Stimulated activated naive CD8-positive, alpha-beta T cell treated with anti-CD3 and anti-CD28 coated beads, Interleukin-15, Interleukin-2, amounts not matched to agents 100 ng/mL and 50 ng/mL, for 24 hours (primary cell): ENCODE measurements around the gene MDM4.
"Not testable (repeated sequence)": the region's sequence is repeated elsewhere in the genome, so short reads cannot be mapped to it uniquely, and the experiment has no call there.

Source experiments
- H3K27ac Mint-ChIP-seq: one replicate; pipeline ENCODE4 v1.8.0; 2021; ENCODE audit warnings: mild to moderate bottlenecking, mixed read lengths
- H3K27me3 Mint-ChIP-seq: one replicate; pipeline ENCODE4 v1.8.0; 2021; ENCODE audit warnings: mixed read lengths
- H3K36me3 Mint-ChIP-seq: one replicate; pipeline ENCODE4 v1.8.0; 2021; ENCODE audit warnings: low read depth, mixed read lengths
- H3K4me1 Mint-ChIP-seq: one replicate; pipeline ENCODE4 v1.8.0; 2021; ENCODE audit warnings: low read depth, mixed read lengths
- H3K4me3 Mint-ChIP-seq: one replicate; pipeline ENCODE4 v1.8.0; 2021; ENCODE audit warnings: mild to moderate bottlenecking, mixed read lengths
- H3K9me3 Mint-ChIP-seq: one replicate; pipeline ENCODE4 v1.8.0; 2021; ENCODE audit warnings: mixed read lengths

MDM4 gene

DNA sequence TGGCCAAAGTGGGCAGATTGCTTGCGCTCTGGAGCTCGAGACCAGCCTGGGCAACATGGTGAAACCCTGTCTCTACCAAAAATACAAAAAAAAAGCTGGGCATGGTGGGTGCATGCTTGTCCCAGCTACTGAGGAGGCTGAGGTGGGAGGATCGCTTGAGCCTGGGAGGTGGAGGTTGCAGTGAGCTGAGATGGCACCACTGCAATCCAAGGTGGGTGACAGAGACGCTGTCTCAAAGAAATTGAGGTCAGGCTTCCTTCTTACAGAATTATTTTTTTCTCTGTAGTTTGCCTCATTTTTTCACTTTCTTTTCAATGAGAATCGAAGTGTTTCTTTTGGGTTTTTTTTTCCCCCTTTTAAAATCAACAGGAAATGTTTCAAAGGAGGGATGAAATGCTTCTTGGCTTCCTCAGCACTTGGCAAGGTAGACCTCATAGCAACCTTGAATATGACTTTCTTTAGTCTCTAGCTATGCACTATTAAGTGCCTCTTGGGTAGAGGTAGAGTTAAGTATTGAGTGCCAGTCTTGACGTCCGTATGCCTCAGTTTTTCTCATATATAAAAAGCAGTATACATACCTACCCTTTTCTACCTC, 40.3 kb downstream of the MDM4 start:
- Mint-ChIP-seq H3K4me3 (no peak overlapping the region), H3K4me1 (peaks cover 43% of the 10 kb centered on the region), H3K27ac (no peak overlapping the region), H3K9me3 (no peaks in the 10 kb centered on the region), H3K36me3 (peaks cover 49% of the 10 kb centered on the region), H3K27me3 (no peaks in the 10 kb centered on the region)

DNA sequence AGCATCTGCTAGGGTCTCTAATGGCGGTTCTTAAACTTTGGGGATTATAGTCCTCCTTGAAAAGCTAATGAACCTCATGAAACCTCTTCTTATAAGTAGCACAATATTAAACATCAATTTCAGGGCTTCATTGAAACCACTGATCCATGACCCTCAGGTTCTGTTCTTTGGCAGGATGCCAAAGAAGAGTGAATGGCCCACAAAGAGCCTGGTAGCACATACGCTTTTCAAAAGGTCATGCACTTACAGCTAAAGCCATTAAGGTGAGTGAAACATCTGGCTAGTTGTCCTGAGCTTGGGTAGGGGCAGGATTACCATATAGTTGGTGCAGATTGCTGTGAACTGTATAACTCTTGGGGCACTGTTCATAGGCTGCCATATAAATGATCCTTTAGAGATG, 42.3 kb downstream of the MDM4 start:
- no peak overlapping the region for H3K27ac Mint-ChIP-seq
- peaks cover 51% of the 10 kb centered on the region for H3K4me1 Mint-ChIP-seq
- no peaks in the 10 kb centered on the region for H3K27me3 Mint-ChIP-seq
- no peaks in the 10 kb centered on the region for H3K9me3 Mint-ChIP-seq
- H3K4me3 Mint-ChIP-seq, result no peak overlapping the region
- H3K36me3 Mint-ChIP-seq, result peaks cover 48% of the 10 kb centered on the region

DNA sequence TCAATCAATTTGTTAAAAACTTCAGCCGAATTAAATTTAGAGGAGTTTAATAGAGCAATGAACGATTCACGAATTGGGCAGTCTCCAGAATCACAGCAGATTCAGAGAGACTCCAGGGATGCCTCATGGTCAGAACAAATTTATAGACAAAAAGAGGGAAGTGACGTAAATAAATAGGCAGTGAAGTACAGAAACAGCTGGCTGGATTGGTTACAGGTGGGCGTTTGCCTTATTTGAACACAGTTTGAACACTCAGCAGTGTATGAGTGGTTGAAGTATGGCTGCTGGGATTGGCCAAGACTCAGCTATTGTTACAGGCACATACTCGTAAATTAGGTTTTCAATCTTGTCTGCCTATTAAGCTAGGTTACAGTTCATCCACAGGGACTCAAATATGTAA, 43.8 kb downstream of the MDM4 start:
- Mint-ChIP-seq H3K4me1 (peaks cover 62% of the 10 kb centered on the region), H3K36me3 (peaks cover 37% of the 10 kb centered on the region)
- not testable (repeated sequence) for H3K9me3 Mint-ChIP-seq, H3K27me3 Mint-ChIP-seq, H3K27ac Mint-ChIP-seq, H3K4me3 Mint-ChIP-seq

DNA sequence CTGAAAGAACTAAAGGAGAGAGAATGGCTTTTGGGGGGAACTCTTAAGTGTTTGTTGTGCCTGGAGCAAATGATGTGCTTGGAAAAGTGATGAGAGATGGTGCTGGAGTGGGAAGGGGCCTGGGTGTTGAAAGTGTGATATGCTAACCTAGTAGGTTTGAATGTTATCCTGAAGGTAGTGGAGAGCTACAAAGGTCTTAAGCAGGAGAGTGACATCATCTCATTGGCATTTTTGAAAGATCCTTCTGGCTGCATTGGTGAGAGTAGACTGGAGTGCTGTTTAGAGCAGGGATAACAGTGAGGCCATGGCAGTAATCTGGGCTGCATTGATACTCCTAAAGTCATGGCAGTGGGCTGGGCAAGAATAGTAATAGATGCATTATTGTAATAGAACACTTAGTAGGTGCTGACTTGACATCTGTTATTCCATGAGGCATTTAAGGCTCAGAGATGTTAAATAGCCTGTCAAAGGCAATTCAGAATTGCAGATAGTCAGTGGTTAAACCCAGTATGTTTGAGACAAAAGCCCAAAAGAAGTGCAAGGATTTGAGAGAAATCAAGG, 44.5 kb downstream of the MDM4 start:
- H3K4me3 Mint-ChIP-seq, result no peak overlapping the region
- H3K27me3 Mint-ChIP-seq, result no peaks in the 10 kb centered on the region
- peak overlapping the region; percentile 4 for H3K27ac Mint-ChIP-seq
- H3K4me1 Mint-ChIP-seq, result peaks cover 64% of the 10 kb centered on the region
- H3K36me3 Mint-ChIP-seq, result peaks cover 39% of the 10 kb centered on the region
- no peaks in the 10 kb centered on the region for H3K9me3 Mint-ChIP-seq

GRCh38 chr1:204562075-204562990, 46.1 kb downstream of the MDM4 start:
- Mint-ChIP-seq H3K27me3 (no peaks in the 10 kb centered on the region), H3K9me3 (no peaks in the 10 kb centered on the region), H3K4me3 (no peak overlapping the region), H3K27ac (peak overlapping the region; percentile 0), H3K36me3 (peaks cover 32% of the 10 kb centered on the region), H3K4me1 (peaks cover 60% of the 10 kb centered on the region)

- H3K27me3 Mint-ChIP-seq, result no peaks in the 10 kb centered on the region
- no peaks in the 10 kb centered on the region for H3K9me3 Mint-ChIP-seq
- peaks cover 39% of the 10 kb centered on the region for H3K36me3 Mint-ChIP-seq
- H3K4me1 Mint-ChIP-seq, result peaks cover 60% of the 10 kb centered on the region
- H3K4me3 Mint-ChIP-seq, result no peak overlapping the region
- H3K27ac Mint-ChIP-seq, result peak overlapping the region; percentile 77
These were observed 47.1 kb downstream of the MDM4 start for GRCh38 chr1:204563307-204563706.

- H3K4me3 Mint-ChIP-seq, result no peak overlapping the region
- H3K27ac Mint-ChIP-seq, result peak overlapping the region; percentile 77
- H3K4me1 Mint-ChIP-seq, result peaks cover 60% of the 10 kb centered on the region
- no peaks in the 10 kb centered on the region for H3K9me3 Mint-ChIP-seq
- H3K36me3 Mint-ChIP-seq, result peaks cover 41% of the 10 kb centered on the region
- no peaks in the 10 kb centered on the region for H3K27me3 Mint-ChIP-seq
These were observed 47.6 kb downstream of the MDM4 start for GRCh38 chr1:204563780-204564179.

GRCh38 chr1:204564835-204565234, 48.6 kb downstream of the MDM4 start:
- H3K36me3 Mint-ChIP-seq, result peaks cover 41% of the 10 kb centered on the region
- peak overlapping the region; percentile 24 for H3K27ac Mint-ChIP-seq
- H3K4me1 Mint-ChIP-seq, result peaks cover 56% of the 10 kb centered on the region
- H3K27me3 Mint-ChIP-seq, result no peaks in the 10 kb centered on the region
- H3K4me3 Mint-ChIP-seq, result no peak overlapping the region
- no peaks in the 10 kb centered on the region for H3K9me3 Mint-ChIP-seq

- H3K4me1 Mint-ChIP-seq, result peaks cover 48% of the 10 kb centered on the region
- peak overlapping the region; percentile 83 for H3K27ac Mint-ChIP-seq
These were observed 49.7 kb downstream of the MDM4 start for GRCh38 chr1:204565617-204566582.

GRCh38 chr1:204566583-204566955, 50.4 kb downstream of the MDM4 start:
- no peak overlapping the region for H3K27ac Mint-ChIP-seq

More at GRCh38 chr1:204565617-204566582, 49.7 kb downstream of the MDM4 start:
- Mint-ChIP-seq H3K9me3 (no peaks in the 10 kb centered on the region), H3K4me3 (no peak overlapping the region), H3K27me3 (no peaks in the 10 kb centered on the region), H3K36me3 (peaks cover 39% of the 10 kb centered on the region)

DNA sequence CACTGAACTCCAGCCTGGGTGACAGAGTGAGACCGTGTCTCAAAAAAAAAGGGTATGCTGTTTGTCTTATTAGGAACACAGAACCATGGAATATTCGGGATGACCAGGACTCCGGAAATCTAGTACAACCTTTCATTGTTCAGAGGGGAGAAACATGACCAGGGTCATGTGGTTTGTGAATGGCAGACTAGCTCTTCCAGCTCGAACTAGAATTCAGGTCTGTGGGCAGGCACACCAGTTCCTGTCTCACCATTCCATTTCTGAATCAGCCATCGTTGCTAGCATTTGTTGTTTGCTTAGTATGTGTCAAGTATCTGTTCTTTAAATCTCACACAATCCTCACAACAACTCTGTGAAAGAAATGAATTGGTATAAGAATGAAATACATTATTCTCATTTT, 50.9 kb downstream of the MDM4 start:
- H3K27ac Mint-ChIP-seq, result no peak overlapping the region
- peaks cover 38% of the 10 kb centered on the region for H3K36me3 Mint-ChIP-seq
- peaks cover 38% of the 10 kb centered on the region for H3K4me1 Mint-ChIP-seq
- H3K4me3 Mint-ChIP-seq, result no peak overlapping the region
- no peaks in the 10 kb centered on the region for H3K9me3 Mint-ChIP-seq
- H3K27me3 Mint-ChIP-seq, result no peaks in the 10 kb centered on the region

More at GRCh38 chr1:204566583-204566955, 50.4 kb downstream of the MDM4 start:
- Mint-ChIP-seq H3K9me3 (no peaks in the 10 kb centered on the region), H3K27me3 (no peaks in the 10 kb centered on the region), H3K4me1 (peaks cover 43% of the 10 kb centered on the region), H3K4me3 (no peak overlapping the region), H3K36me3 (peaks cover 42% of the 10 kb centered on the region)

DNA sequence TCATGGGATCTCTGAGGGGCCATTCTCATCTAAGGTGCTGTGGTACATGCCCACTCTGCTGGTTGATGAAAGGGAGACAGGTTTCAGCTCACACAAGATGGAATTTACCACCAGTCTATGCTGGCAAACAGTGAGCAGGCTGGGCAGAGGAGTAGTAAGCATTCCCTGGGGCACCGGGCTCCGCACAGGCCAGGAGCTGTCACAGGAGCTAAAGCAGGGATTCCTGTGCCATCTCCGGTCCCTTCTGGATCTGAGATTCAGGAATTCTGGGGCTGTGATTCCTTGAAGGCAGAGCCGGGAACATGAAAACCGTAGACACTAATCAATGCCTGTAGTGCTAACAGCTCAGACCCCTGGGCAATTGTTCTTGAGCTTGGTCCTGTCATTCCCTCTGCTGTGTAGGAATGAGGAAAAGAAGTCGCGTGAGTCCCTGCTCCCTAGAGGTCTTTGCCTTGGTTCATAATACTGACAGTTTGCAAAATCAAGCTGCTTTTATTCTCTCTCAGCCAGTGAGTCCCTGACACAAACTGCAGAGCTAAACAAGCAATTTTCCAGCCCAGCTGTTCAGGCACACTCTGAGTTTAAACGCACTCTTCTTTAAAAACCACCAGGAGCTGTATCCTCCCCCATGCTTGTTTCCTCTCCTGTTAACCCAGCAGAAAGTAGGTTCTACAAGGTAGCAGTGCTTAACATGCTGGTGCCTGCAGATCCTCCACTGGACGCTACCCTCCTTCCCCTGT, 52.5 kb downstream of the MDM4 start:
- Mint-ChIP-seq H3K4me3 (no peak overlapping the region), H3K27ac (no peak overlapping the region), H3K9me3 (no peaks in the 10 kb centered on the region), H3K36me3 (peaks cover 38% of the 10 kb centered on the region), H3K27me3 (no peaks in the 10 kb centered on the region), H3K4me1 (peaks cover 28% of the 10 kb centered on the region)

GRCh38 chr1:204569478-204569877, 53.3 kb downstream of the MDM4 start:
- Mint-ChIP-seq H3K4me1 (peaks cover 21% of the 10 kb centered on the region), H3K27me3 (no peaks in the 10 kb centered on the region), H3K4me3 (no peak overlapping the region), H3K36me3 (peaks cover 38% of the 10 kb centered on the region), H3K9me3 (no peaks in the 10 kb centered on the region), H3K27ac (no peak overlapping the region)

DNA sequence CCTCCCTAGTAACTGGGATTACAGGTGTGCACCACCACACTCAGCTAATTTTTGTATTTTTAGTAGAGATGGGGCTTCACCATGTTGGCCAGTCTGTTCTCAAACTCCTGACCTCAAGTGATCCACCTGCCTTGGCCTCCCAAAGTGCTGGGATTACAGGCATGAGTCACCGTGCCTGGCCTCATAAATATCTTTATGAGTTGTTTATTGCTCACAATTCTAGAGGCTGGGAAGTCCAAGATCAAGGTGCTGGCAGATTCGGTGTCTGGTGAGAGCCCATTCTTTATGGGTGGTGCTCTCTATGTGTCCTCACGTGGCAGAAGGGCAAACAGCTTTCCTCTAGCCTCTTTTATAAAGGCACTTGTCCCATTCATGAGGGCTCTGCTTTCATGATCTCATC, 53.8 kb downstream of the MDM4 start:
- H3K27me3 Mint-ChIP-seq, H3K9me3 Mint-ChIP-seq, H3K27ac Mint-ChIP-seq, H3K4me3 Mint-ChIP-seq: not testable (repeated sequence)
- peaks cover 35% of the 10 kb centered on the region for H3K36me3 Mint-ChIP-seq
- peaks cover 15% of the 10 kb centered on the region for H3K4me1 Mint-ChIP-seq
